ENCODE results near the gene BCL11B. TPM values are rescaled to one million over a fixed set of nuclear protein-coding genes. Genes with fewer than 3 reads are reported as not detected.

Gene BCL11B
- under 1 TPM; 0.21 to 0.78 (median 0.26) TPM for total RNA-seq

GRCh38 chr14:99271951-99272631, at the start of gene BCL11B:
BCL11B (minus strand) TSS chr14:99272197; CDS start chr14:99271218, 979 bp downstream.
- H3K4me3 ChIP-seq = peak within 1 kb of the TSS in 3 of 4 donors; percentile 7 to 50 (median 47)
- peak in 2 of 5 experiments; percentile 13 to 25 for TF ChIP-seq CTCF (IDR thresholded peaks at IDR 0.05)
- TF ChIP-seq POLR2A (IDR thresholded peaks at IDR 0.05) = no peak
- no peaks in the 10 kb centered on the region for H3K36me3 ChIP-seq
- H3K27me3 ChIP-seq = peaks cover 0 to 93% of the 10 kb centered on the region in 2 donors
- 1% methylated on average over 44 to 45 of the region's 50 CpGs for WGBS, 2 donors
- H3K4me1 ChIP-seq = peaks cover 0 to 60% (median 26%) of the 10 kb centered on the region in 4 donors
- no peaks in the 10 kb centered on the region for H3K9me3 ChIP-seq
- peak within 1 kb of the TSS in 1 of 4 donors; percentile 74 for H3K27ac ChIP-seq
- peak in 1 of 2 donors; percentile 41 for DNase-seq (ENCODE audit: low spot score in 2 of 2)

GRCh38 chr14:99321236-99321925, 49.4 kb upstream of the BCL11B start:
- H3K27me3 ChIP-seq = no peaks in the 10 kb centered on the region

GRCh38 chr14:99320621-99321235, 48.7 kb upstream of the BCL11B start:
- WGBS, 2 donors = 73 to 76% methylated on average over 23 to 26 of the region's 27 CpGs
- no peak for DNase-seq (ENCODE audit: low spot score in 2 of 2)

More at GRCh38 chr14:99321236-99321925, 49.4 kb upstream of the BCL11B start:
- Histone ChIP-seq H3K4me3 (no peak overlapping the region), H3K4me1 (no peaks in the 10 kb centered on the region), H3K36me3 (no peaks in the 10 kb centered on the region), H3K9me3 (no peaks in the 10 kb centered on the region), H3K27ac (no peak overlapping the region)
- WGBS, 2 donors = 91 to 95% methylated on average over 16 of the region's 16 CpGs
- peak in 1 of 2 donors; percentile 2 for DNase-seq (ENCODE audit: low spot score in 2 of 2)
- TF ChIP-seq EP300 (IDR thresholded peaks at IDR 0.05) = no peak
- TF ChIP-seq CTCF (IDR thresholded peaks at IDR 0.05) = no peak
- TF ChIP-seq POLR2A (IDR thresholded peaks at IDR 0.05) = no peak

GRCh38 chr14:99320105-99320572, 48.1 kb upstream of the BCL11B start:
- peak; percentile 32 to 58 (median 47) for TF ChIP-seq CTCF (IDR thresholded peaks at IDR 0.05)
- TF ChIP-seq POLR2A (IDR thresholded peaks at IDR 0.05) = no peak
- TF ChIP-seq EP300 (IDR thresholded peaks at IDR 0.05) = no peak
- WGBS, 2 donors = 29 to 30% methylated on average over 13 to 18 of the region's 23 CpGs
- no peaks in the 10 kb centered on the region for H3K4me1 ChIP-seq
- H3K27ac ChIP-seq = no peak overlapping the region
- H3K27me3 ChIP-seq = no peaks in the 10 kb centered on the region
- H3K36me3 ChIP-seq = no peaks in the 10 kb centered on the region
- no peak overlapping the region for H3K4me3 ChIP-seq
- DNase-seq (ENCODE audit: low spot score in 2 of 2) = no peak
- no peaks in the 10 kb centered on the region for H3K9me3 ChIP-seq

More at GRCh38 chr14:99320621-99321235, 48.7 kb upstream of the BCL11B start:
- no peaks in the 10 kb centered on the region for H3K4me1 ChIP-seq
- H3K36me3 ChIP-seq = no peaks in the 10 kb centered on the region
- no peak overlapping the region for H3K27ac ChIP-seq
- H3K4me3 ChIP-seq = no peak overlapping the region
- no peaks in the 10 kb centered on the region for H3K9me3 ChIP-seq
- TF ChIP-seq POLR2A (IDR thresholded peaks at IDR 0.05) = no peak
- no peak for TF ChIP-seq EP300 (IDR thresholded peaks at IDR 0.05)
- no peak for TF ChIP-seq CTCF (IDR thresholded peaks at IDR 0.05)
- H3K27me3 ChIP-seq = no peaks in the 10 kb centered on the region

Measured in tibial nerve (tissue), 4 donors.